Endothelial cell of umbilical vein (primary cell): ENCODE results near the gene PRKD2. TPM values are rescaled to one million over a fixed set of nuclear protein-coding genes. Genes with fewer than 3 reads are reported as not detected.
A peak's percentile ranks its signal among the peaks of the same experiment; 100 is the strongest.

ENCODE experiments used
- BruUV-seq: library from RNA; stranded (reverse); fragments of 400-500 nt; replicated peaks from 2 replicates; lab custom pipeline; 2021; lab: Mats Ljungman, UMichigan
- CTCF ChIA-PET: fragments of 300-600, 350-600 bp; sonication (Branson Sonifier 250); formaldehyde crosslinking; loops from one replicate; lab custom pipeline; 2021; ENCODE audit warnings: antibody characterized with exemption, inconsistent platforms; lab: Charles Lee
- POLR2A ChIA-PET: fragments of 300-600, 350-600 bp; sonication (Branson Sonifier 250); formaldehyde crosslinking; loops from one replicate; lab custom pipeline; 2021; ENCODE audit warnings: antibody characterized with exemption, inconsistent platforms; lab: Charles Lee
- DNase-seq: peaks from one replicate; pipeline ENCODE4 v3.0.0-alpha.2; 2011; ENCODE audit warnings: low read depth, low spot score
- FAIRE-seq: peaks from 2 replicates; lab custom pipeline; 2011; peaks lifted over from hg19 to GRCh38; lab: Jason Lieb, UNC
- H2AFZ ChIP-seq: 2 replicates; pipeline ENCODE4 v1.6.0; 2012; ENCODE audit warnings: low read depth, low read length, control low read depth, inconsistent platforms
- H3K27ac ChIP-seq: 2 replicates; pipeline ENCODE4 v1.5.1; 2011; ENCODE audit warnings: low read depth, mild to moderate bottlenecking, control low read depth, low read length, moderate library complexity; ENCODE audit not compliant: insufficient read depth
- H3K27me3 ChIP-seq, 2 experiments: 2 replicates each; pipeline versions ENCODE4 v1.6.0 to v1.6.1; 2011; ENCODE audit warnings: low read length in 2 of 2, mixed read lengths in 1 of 2; ENCODE audit not compliant: control insufficient read depth in 2 of 2, insufficient read depth in 2 of 2
- H3K36me3 ChIP-seq, 2 experiments: 2 replicates in 1 of 2; 3 replicates in 1 of 2; pipeline ENCODE4 v1.5.1; 2011; ENCODE audit warnings: low read length in 2 of 2, mild to moderate bottlenecking in 1 of 2, moderate library complexity in 1 of 2; ENCODE audit not compliant: control insufficient read depth in 2 of 2, insufficient read depth in 2 of 2; ENCODE audit errors: extremely low read depth in 1 of 2
- H3K4me1 ChIP-seq: 3 replicates; pipeline ENCODE4 v1.5.1; 2011; ENCODE audit warnings: mild to moderate bottlenecking, low read length; ENCODE audit not compliant: control insufficient read depth, insufficient read depth; ENCODE audit errors: extremely low read depth
- H3K4me2 ChIP-seq: 2 replicates; pipeline ENCODE4 v1.6.1; 2011; ENCODE audit warnings: low read length, control low read depth, mixed read lengths; ENCODE audit not compliant: insufficient read depth
- H3K4me3 ChIP-seq, 3 experiments: fragments of 200-600 bp in 1 of 3; sonication (generic), shearing (Covaris generic) in 1 of 3; replicated peaks in 1 of 3; 2 replicates each; pipeline ENCODE4 v1.5.1; 2011 to 2016; ENCODE audit warnings: control low read depth in 3 of 3, low read length in 3 of 3, mild to moderate bottlenecking in 2 of 3, inconsistent platforms in 1 of 3, low read depth in 1 of 3, moderate library complexity in 1 of 3; ENCODE audit not compliant: insufficient read depth in 1 of 3
- H3K79me2 ChIP-seq: 2 replicates; pipeline ENCODE4 v1.6.0; 2012; ENCODE audit warnings: low read length, inconsistent platforms; ENCODE audit not compliant: control insufficient read depth, insufficient read depth
- H3K9ac ChIP-seq: replicated peaks from 2 replicates; pipeline ENCODE3; 2011; ENCODE audit warnings: low read length, control low read depth; ENCODE audit not compliant: insufficient read depth; ENCODE audit errors: extremely low read depth
- H3K9me1 ChIP-seq: replicated peaks from 3 replicates; pipeline ENCODE4 v1.6.0; 2011; ENCODE audit warnings: mild to moderate bottlenecking, low read length; ENCODE audit not compliant: control insufficient read depth, insufficient read depth; ENCODE audit errors: extremely low read depth
- H3K9me3 ChIP-seq: replicated peaks from 2 replicates; pipeline ENCODE4 v1.5.1; 2012; ENCODE audit warnings: low read length, inconsistent platforms; ENCODE audit not compliant: control insufficient read depth, insufficient read depth
- H4K20me1 ChIP-seq: replicated peaks from 2 replicates; pipeline ENCODE3; 2011; ENCODE audit warnings: mild to moderate bottlenecking, low read length; ENCODE audit not compliant: control insufficient read depth, insufficient read depth; ENCODE audit errors: extremely low read depth
- CTCF ChIP-seq, 2 donors: IDR thresholded peaks; 1 replicate in 1 of 2; 2 replicates in 1 of 2; pipeline ENCODE4 v1.5.1; 2011; ENCODE audit warnings: low read length in 2 of 2, mild to moderate bottlenecking in 2 of 2, moderate library complexity in 2 of 2, control low read depth in 1 of 2, inconsistent platforms in 1 of 2, low read depth in 1 of 2; ENCODE audit not compliant: insufficient read depth in 1 of 2; ENCODE audit errors: extremely low read depth in 1 of 2
- EZH2 ChIP-seq: IDR thresholded peaks from 2 replicates; pipeline ENCODE4 v1.6.1; 2012; ENCODE audit warnings: borderline replicate concordance, low read depth, mild to moderate bottlenecking, moderate library complexity, low read length, inconsistent platforms; ENCODE audit not compliant: severe bottlenecking
- FOS ChIP-seq: IDR thresholded peaks from 2 replicates; pipeline ENCODE4 v1.6.1; 2011; ENCODE audit warnings: mild to moderate bottlenecking, low read length, moderate library complexity, borderline replicate concordance; ENCODE audit not compliant: insufficient read depth
- GATA2 ChIP-seq: IDR thresholded peaks from 2 replicates; pipeline ENCODE4 v1.7.0; 2011; ENCODE audit warnings: low read depth, mild to moderate bottlenecking, moderate library complexity, mixed read lengths, low read length; ENCODE audit not compliant: insufficient read length, insufficient read depth
- JUN ChIP-seq: IDR thresholded peaks from 2 replicates; pipeline ENCODE4 v1.6.1; 2011; ENCODE audit warnings: borderline replicate concordance, low read depth; ENCODE audit not compliant: insufficient read length, insufficient read depth
- MAX ChIP-seq: IDR thresholded peaks from 2 replicates; pipeline ENCODE4 v1.6.1; 2011; ENCODE audit not compliant: insufficient read depth, insufficient read length
- MYC ChIP-seq: IDR thresholded peaks from one replicate; pipeline ENCODE4 v1.6.1; 2011; ENCODE audit warnings: mild to moderate bottlenecking, low read depth, low read length
- POLR2A ChIP-seq: IDR thresholded peaks from 2 replicates; pipeline ENCODE4 v1.6.1; 2012; ENCODE audit warnings: low read depth, mild to moderate bottlenecking, control low read depth, low read length
- POLR2AphosphoS5 ChIP-seq: IDR thresholded peaks from 2 replicates; pipeline ENCODE4 v1.6.1; 2012; ENCODE audit warnings: low read depth, mild to moderate bottlenecking, control low read depth, low read length, moderate library complexity; ENCODE audit not compliant: insufficient read depth
- dilution Hi-C: fragments of 300-500 bp; cut with MboI; formaldehyde crosslinking; loops from one replicate; pipeline ENCODE4 v1.15.0; 2019; ENCODE audit warnings: low sequenced_read_pairs; ENCODE audit not compliant: extremely low pct_ligation_motif_present
- intact Hi-C: fragments of 100-400 bp; cut with micrococcal nuclease; formaldehyde crosslinking; loops from one replicate; pipeline ENCODE4 v1.10.0; 2022
- polyA plus RNA-seq, 4 experiments: library from polyadenylated mRNA; depleted of rRNA in 3 of 4; stranded (reverse) in 3 of 4; unstranded in 1 of 4; fragments of >200 nt; gene quantifications; 2 replicates each; pipeline versions ENCODE4 v1.2.1 to v1.2.3, GENCODE V29; 2011 to 2012; ENCODE audit warnings: missing spikeins in 1 of 4
- total RNA-seq: library from RNA; stranded (reverse); gene quantifications from 2 replicates; pipeline ENCODE4 v1.2.3, GENCODE V29; 2021

Gene PRKD2
- total and polyA plus RNA-seq, 2 donors (not counting 3 experiments of a cell fraction or from before 2014, with no cell fraction given) = 40.4 to 94.9 TPM

GRCh38 chr19:46727757-46728156 lies 10.8 kb upstream of the PRKD2 start:
- POLR2A ChIA-PET = interaction anchor here (2.3 kb wide), 1 partner anchor 13 kb away, joined by 11 read pairs; no protein-coding TSS in a partner anchor
- Histone ChIP-seq H3K9ac (no peak overlapping the region), H4K20me1 (no peaks in the 10 kb centered on the region), H3K9me1 (no peaks in the 10 kb centered on the region), H3K36me3 (peaks cover 12 to 48% of the 10 kb centered on the region in 2 experiments), H3K4me1 (peaks cover 56% of the 10 kb centered on the region), H2AFZ (no peak overlapping the region), H3K79me2 (peaks cover 29% of the 10 kb centered on the region), H3K9me3 (no peaks in the 10 kb centered on the region), H3K4me2 (no peak overlapping the region), H3K27me3 (no peaks in the 10 kb centered on the region), H3K27ac (peak overlapping the region; percentile 67), H3K4me3 (no peak overlapping the region)
- DNase-seq = no peak
- CTCF ChIA-PET = interaction anchor here (1.0 to 5.8 kb wide), 16 partner anchors 10 to 198 kb away, joined by 3 to 95 read pairs (median 8); partner anchors contain the start of genes DACT3 and PRKD2
- BruUV-seq = no TSS peak
- intact Hi-C loops (loop anchor here (1.0 to 2.0 kb wide), 5 partner anchors 13 to 113 kb away; no protein-coding TSS in a partner anchor), dilution Hi-C loops (no loop called here)
- TF ChIP-seq MAX (no peak), EZH2 (no peak), POLR2AphosphoS5 (no peak), CTCF (IDR thresholded peaks at IDR 0.05; ENCODE audit: extremely low read depth in 1 of 2, insufficient read depth in 1 of 2, low read depth in 1 of 2, low read length in 2 of 2) (no peak), GATA2 (no peak), POLR2A (no peak), FOS (no peak), JUN (no peak), MYC (no peak)
- no peak for FAIRE-seq
